Kidney glomerular epithelial cell (primary cell): ENCODE measurements around the gene HIC1.

Source experiments
- DNase-seq: peaks from one replicate; lab custom pipeline; 2025; lab: John Stamatoyannopoulos, UW

The HIC1 gene

DNA sequence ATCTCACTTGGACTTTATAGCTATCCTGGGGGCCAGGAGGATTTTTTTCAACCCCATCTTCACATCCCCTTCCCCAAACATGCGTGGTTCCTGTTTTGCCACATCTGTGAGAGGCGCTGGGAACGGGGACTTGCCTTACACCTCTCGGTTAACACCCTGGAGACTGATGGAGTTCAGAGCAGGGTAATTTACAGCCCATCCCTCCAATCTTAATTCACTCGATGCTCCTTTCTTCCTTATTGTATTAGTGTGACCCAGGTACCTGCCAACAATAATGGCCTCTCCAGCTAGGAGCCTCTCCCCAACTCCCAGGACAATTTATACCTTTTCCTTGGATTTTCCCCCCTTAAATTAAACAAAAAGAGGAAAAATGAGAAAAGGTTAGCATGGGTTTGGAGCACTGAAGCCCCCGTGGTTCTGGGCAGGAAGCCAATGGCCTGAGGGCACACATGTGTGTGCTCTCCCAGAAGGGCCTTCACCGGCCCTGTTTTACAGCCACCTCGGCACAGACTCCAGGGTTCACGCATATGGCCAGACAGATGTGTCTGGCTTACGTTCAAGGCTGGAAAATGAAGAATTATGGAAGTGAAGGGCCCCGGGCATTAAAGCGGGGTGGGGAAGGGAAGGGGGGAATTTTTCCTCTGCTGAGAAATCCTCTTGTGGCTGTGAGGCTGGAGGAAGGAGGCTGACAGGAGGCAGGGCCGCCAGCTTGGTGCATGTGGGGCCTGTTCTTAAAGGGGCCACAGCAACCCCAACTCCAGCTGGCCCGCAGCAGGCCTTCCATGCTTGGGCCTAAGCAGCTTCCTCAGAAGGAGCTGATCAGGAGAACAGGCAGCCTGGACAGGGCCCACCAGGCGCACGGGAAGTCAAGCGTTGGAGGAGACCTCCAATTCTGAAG lies 21.4 kb downstream of the HIC1 start:
- DNase-seq, result no peak

- no peak for DNase-seq
Measured at GRCh38 chr17:2077040-2077439, 22.1 kb downstream of the HIC1 start.

DNA sequence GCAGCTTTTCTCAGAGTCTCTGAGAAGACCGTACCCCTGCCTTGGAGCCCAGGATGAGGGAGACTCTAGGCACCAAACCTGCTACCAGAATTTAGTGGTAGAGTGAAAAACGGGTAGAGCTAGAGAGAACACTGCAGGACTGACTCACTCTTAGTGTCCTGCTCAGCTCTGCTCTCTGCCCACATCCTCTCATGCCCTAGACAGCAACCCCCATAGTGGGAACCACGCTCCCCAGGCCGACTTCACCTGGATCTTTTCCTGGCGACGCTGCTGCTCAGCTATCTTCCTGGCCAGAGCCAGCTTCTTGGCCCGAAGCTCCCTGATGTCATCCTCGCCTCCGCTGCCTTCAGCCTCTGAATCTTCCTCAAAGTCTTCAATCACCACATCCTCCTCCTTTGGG lies 26.7 kb downstream of the HIC1 start:
- no peak for DNase-seq

DNA sequence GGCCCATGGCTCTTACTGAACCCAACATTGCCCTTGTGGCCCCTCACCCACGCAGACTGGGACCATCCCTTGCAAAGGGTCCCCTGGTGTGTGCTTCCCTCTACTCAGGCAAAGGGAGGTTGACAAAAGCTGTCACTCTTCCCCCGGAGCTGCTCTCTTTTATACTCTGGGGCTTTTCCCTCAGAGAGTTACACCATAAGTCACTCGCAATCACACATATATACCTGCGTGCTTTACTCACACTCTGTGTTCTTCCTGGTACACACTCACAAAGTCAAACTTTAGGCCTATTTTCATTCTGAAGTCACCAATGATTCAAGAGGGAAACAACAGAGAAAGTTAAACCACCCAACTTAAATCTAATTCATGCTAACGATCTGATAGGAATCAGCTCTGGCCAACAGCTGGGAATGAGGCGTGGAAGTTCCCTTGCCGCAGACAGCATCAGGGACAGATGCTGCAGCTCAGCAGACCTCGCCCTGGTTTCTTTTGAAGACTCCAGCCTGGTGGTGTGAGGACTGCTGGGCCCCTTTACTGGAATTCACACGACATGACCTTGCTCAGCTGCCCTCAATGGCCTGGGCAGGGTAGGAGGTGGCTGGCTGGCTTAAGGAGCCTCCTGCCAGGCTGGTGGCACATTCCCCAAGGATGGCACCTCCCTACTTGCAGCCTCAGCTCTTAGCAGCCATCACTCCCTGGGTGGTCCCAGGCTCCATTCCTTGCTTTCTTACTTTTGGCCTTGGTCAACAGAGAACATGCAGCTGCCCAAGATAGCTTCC lies 27.3 kb downstream of the HIC1 start:
- DNase-seq, result no peak

DNA sequence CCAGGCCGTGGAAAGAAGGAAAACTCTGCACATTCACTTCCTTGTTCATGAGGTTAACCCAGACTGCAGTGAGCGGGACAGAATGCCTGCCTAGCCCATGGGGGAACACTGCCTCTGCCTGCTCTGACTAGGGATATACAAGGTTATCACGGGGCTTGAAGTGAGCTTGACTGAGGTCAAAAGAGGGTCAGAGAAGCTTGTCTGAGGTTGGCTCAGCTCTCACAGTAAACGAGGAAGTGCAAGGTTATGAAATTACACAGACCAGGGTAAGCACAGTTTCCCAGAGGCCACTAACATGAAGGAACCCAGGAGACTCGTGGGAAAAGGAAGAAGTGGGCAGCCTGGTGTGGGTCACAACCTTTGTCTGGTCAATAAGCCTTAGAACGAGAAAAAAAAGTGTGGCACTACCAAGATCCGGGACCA lies 28.7 kb downstream of the HIC1 start:
- DNase-seq, result no peak

DNA sequence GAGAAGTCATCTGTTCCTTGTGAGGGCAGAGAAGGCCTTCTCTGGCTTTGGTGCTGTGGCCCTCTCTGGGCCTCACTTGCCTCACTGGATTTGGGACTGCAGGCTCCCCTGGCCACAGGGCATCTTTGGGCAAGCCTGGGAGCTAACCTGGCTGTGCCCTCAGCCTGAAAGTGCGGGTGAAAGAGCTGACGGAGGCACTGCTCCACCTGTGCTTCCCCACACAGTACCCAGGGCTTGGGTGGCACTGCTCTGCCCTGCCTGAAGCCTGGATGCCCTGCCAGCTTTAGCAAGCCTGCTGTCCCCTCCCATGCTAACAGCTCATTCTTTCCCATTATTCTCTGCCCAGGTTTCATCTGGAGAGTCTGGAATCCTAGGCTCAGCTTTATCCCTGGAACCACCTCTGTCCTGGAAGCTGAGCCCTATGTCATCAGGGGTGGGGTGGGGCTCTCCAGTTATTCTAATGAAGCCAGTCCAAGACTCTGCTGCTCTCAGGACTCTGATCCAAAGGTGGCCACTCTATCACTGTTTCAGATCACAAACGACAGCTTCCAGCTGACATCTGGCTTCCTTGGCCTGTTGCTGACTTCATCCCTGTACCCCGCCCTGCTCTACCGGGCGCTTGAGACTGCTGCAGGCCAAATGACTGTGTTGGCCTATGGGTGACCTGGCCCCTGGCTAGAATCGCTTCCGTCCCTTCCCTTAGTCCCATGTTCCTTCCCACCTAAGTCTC lies 29.3 kb downstream of the HIC1 start:
- DNase-seq, result no peak

GRCh38 chr17:2084766-2085647 lies 30.1 kb downstream of the HIC1 start:
- no peak for DNase-seq

DNA sequence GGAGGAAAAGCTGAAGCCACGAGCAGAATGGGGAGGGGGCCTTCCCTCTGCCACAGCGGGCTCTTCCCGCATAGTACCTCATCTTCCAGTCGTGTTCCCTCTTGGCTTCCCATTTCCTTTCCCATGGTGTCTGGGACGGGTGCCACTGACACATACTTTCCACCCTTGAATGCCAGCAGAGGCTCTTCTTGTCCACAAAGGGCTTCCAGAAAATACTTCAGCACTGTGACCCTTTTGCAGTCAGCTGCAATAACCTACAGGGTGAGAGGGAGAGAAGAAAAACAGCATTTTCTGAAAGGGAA lies 30.7 kb downstream of the HIC1 start:
- no peak for DNase-seq

- no peak for DNase-seq
Measured at GRCh38 chr17:2086306-2086705, 31.4 kb downstream of the HIC1 start.

- no peak for DNase-seq
Measured at GRCh38 chr17:2087597-2088211, 32.8 kb downstream of the HIC1 start.

DNA sequence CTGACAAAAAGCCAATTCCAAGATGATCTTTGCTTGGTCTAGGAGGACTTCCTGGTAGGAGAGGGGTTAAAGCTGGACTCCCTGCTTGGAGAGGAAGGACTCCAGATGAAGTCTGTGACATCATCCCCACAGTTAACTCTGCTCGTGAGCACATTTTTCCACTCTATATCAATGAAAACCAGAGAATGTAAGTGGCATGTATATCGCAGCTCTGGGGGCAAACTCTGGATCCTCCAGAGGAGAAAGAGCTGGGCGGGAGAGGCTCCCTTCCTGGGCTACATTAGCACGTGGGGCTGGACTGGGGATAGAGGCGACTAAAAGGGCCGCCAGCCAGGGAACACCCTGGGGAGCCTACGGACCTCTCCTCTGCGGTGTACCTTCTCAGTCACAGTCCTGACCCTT lies 34.1 kb downstream of the HIC1 start:
- DNase-seq, result no peak

DNA sequence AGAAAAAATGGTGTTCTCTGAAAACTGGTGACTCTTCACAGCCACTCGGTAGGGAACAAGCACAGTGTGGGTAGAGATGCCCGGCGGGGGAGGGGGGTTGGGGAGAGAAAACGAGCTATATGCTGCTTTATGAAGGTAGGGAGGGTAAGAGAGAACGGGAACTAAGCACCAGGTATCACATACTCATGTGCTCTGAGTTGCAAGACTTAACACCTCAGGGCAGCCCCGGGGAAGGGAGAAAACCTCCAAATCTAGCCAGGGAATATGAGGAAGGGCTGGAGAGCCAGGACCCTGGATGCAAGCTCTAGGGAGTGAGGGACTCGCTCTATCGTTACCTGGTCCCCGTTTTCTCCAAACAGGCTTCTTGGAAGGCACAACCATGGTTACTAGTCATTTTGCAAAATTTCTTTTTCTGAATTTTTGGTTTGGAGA lies 35.3 kb downstream of the HIC1 start:
- no peak for DNase-seq

GRCh38 chr17:2090804-2091534 lies 36.1 kb downstream of the HIC1 start:
- DNase-seq, result peak; percentile 80

GRCh38 chr17:2092253-2092652 lies 37.4 kb downstream of the HIC1 start:
- no peak for DNase-seq

GRCh38 chr17:2093349-2093748 lies 38.4 kb downstream of the HIC1 start:
- DNase-seq, result no peak

- no peak for DNase-seq
Measured at GRCh38 chr17:2094891-2095535, 40.1 kb downstream of the HIC1 start.

- DNase-seq, result no peak
Measured at GRCh38 chr17:2095536-2095910, 40.6 kb downstream of the HIC1 start.

DNA sequence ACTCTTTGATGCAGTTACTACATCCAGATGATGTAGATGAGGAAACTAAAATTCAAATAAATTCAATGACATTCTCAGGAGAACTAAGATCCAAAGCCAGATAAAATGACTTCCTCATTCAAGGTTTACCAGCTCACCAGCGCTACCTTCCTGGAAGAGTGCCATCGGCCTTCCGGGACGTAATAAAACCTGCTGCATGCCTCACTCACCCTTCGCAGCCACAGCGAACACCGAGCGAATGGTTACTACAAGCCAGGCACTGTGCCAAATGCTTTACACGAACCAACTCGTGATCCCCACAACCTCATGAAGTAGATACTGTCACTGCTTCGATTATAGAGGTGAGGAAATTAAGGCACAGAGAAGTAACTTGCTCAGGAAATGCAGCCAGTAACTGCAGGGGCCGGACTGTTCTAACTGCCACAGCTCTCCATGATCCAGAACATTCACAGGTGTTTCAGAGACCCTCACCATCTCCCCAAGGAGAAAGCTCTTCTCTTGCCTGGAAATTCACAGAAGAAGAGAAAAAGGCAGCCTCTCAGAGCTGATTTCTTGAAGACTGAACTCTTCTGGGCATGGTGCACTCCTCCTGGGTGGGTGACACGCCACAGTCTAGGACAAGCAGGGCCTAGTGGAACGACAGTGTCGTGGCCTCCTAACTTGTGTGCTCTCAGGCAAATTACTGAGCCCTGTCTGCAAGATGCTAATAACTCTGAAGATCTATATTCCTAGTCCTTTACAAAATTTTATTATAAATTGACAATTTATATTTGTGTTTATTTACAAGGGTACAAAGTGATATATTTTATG lies 46.8 kb downstream of the HIC1 start:
- DNase-seq, result no peak
